HepG2 (cell line): ENCODE data around the gene IL6R. TPM values are rescaled to one million over a fixed set of nuclear protein-coding genes. Genes with fewer than 3 reads are reported as not detected.
"Not testable (repeated sequence)": the region's sequence is repeated elsewhere in the genome, so short reads cannot be mapped to it uniquely, and the experiment has no call there.

Source experiments
- ATAC-seq: fragments of 200-7000 bp; cut with Tn5 transposase; 3 replicates; pipeline ENCODE4 v1.9.1; 2020; ENCODE audit warnings: mild to moderate bottlenecking, moderate library complexity
- BruUV-seq: library from RNA; stranded (reverse); fragments of 400-500 nt; replicated peaks from 2 replicates; lab custom pipeline; 2021; lab: Mats Ljungman, UMichigan
- CTCF ChIA-PET: fragments of 300-600 bp; formaldehyde crosslinking; extraction: SDS; loops from one replicate; lab custom pipeline; 2021; ENCODE audit warnings: low total read pairs, inconsistent platforms, low intra/inter-chr PET ratio; lab: Yijun Ruan, JAX
- POLR2A ChIA-PET: fragments of 350-600 bp; sonication (Branson Sonifier 250); formaldehyde crosslinking; loops from one replicate; lab custom pipeline; 2020; ENCODE audit warnings: antibody characterized with exemption, inconsistent platforms; lab: Yijun Ruan, JAX
- DNase-seq: peaks from one replicate; pipeline ENCODE4 v3.0.0-alpha.2; 2015; ENCODE audit warnings: low spot score
- FAIRE-seq: peaks from 3 replicates; lab custom pipeline; 2011; peaks lifted over from hg19 to GRCh38; lab: Jason Lieb, UNC
- H2AFZ ChIP-seq: one replicate; pipeline ENCODE4 v1.6.1; 2011; ENCODE audit warnings: low read length, inconsistent platforms
- H3K27ac ChIP-seq: fragments of 300-600 bp; 3 replicates; pipeline ENCODE4 v1.8.0; 2011; ENCODE audit warnings: mixed run types, mild to moderate bottlenecking, mixed read lengths, low read length, inconsistent platforms; ENCODE audit not compliant: insufficient read depth; ENCODE audit errors: extremely low read length
- H3K27me3 ChIP-seq, 2 experiments: fragments of 200-600 bp in 1 of 2; 2 replicates in 1 of 2; 3 replicates in 1 of 2; pipeline versions ENCODE4 v1.6.0 to v1.8.0; 2011; ENCODE audit warnings: low read length in 2 of 2, mild to moderate bottlenecking in 2 of 2, moderate library complexity in 2 of 2, inconsistent platforms in 1 of 2; ENCODE audit not compliant: insufficient read depth in 2 of 2, control insufficient read depth in 1 of 2
- H3K36me3 ChIP-seq, 2 experiments: fragments of 200-600 bp in 1 of 2; replicated peaks in 1 of 2; 2 replicates in 1 of 2; 3 replicates in 1 of 2; pipeline versions ENCODE4 v1.5.1 to v1.8.0; 2011; ENCODE audit warnings: low read length in 2 of 2, inconsistent platforms in 1 of 2; ENCODE audit not compliant: insufficient read depth in 2 of 2, control insufficient read depth in 1 of 2
- H3K4me1 ChIP-seq: 2 replicates; pipeline ENCODE4 v1.5.1; 2012; ENCODE audit warnings: low read length, inconsistent platforms; ENCODE audit not compliant: insufficient read depth
- H3K4me2 ChIP-seq: 2 replicates; pipeline ENCODE4 v1.6.0; 2011; ENCODE audit warnings: low read depth, low read length, inconsistent platforms
- H3K4me3 ChIP-seq, 3 experiments: fragments of 200-600 bp in 1 of 3; sonication (generic), shearing (Covaris generic) in 1 of 3; replicated peaks in 1 of 3; 2 replicates each; pipeline ENCODE4 v1.5.1; 2011 to 2016; ENCODE audit warnings: low read length in 3 of 3, inconsistent platforms in 2 of 3, low read depth in 2 of 3, mild to moderate bottlenecking in 2 of 3, control low read depth in 1 of 3, mixed read lengths in 1 of 3; ENCODE audit not compliant: insufficient read depth in 1 of 3
- H3K79me2 ChIP-seq: one replicate; pipeline ENCODE4 v1.6.1; 2011; ENCODE audit warnings: low read length, inconsistent platforms; ENCODE audit not compliant: insufficient read depth
- H3K9ac ChIP-seq: 2 replicates; pipeline ENCODE4 v1.6.0; 2011; ENCODE audit warnings: mild to moderate bottlenecking, low read depth, low read length, inconsistent platforms; ENCODE audit not compliant: insufficient read depth
- H3K9me3 ChIP-seq: 2 replicates; pipeline ENCODE4 v1.5.1; 2012; ENCODE audit warnings: mild to moderate bottlenecking, low read length
- H4K20me1 ChIP-seq: 2 replicates; pipeline ENCODE4 v1.6.0; 2011; ENCODE audit warnings: inconsistent platforms, mild to moderate bottlenecking, low read length, moderate library complexity; ENCODE audit not compliant: insufficient read depth
- CC2D1A ChIP-seq: sonication (generic); formaldehyde crosslinking; IDR thresholded peaks from 2 replicates; pipeline ENCODE4 v1.8.1; 2023; ENCODE audit warnings: mild to moderate bottlenecking, missing genetic modification reagents
- KLF15 ChIP-seq: sonication (generic); formaldehyde crosslinking; IDR thresholded peaks from 2 replicates; pipeline ENCODE4 v1.8.1; 2023; ENCODE audit warnings: borderline replicate concordance, mild to moderate bottlenecking, inconsistent platforms, missing genetic modification reagents, mixed read lengths
- MIXL1 ChIP-seq: IDR thresholded peaks from 2 replicates; pipeline ENCODE4 v1.6.1; 2016
- NFIC ChIP-seq: IDR thresholded peaks from 2 replicates; pipeline ENCODE4 v1.6.1; 2012; ENCODE audit warnings: mild to moderate bottlenecking, low read length, inconsistent platforms
- ZFX ChIP-seq: sonication (generic); formaldehyde crosslinking; IDR thresholded peaks from 2 replicates; pipeline ENCODE4 v1.4.0; 2020; ENCODE audit warnings: mild to moderate bottlenecking, low read depth, missing genetic modification reagents, moderate library complexity
- ZNF230 ChIP-seq: sonication (generic); formaldehyde crosslinking; IDR thresholded peaks from 2 replicates; pipeline ENCODE4 v1.4.0; 2020; ENCODE audit warnings: mild to moderate bottlenecking, missing genetic modification reagents
- ZNF432 ChIP-seq: sonication (generic); formaldehyde crosslinking; IDR thresholded peaks from 2 replicates; pipeline ENCODE4 v1.5.0; 2020; ENCODE audit warnings: missing genetic modification reagents, mild to moderate bottlenecking, borderline replicate concordance
- WGBS: methylation state at CpG from one replicate; pipeline ENCODE4 v1.1.6; 2017; ENCODE audit warnings: low lambda C conversion rate; 5-methylcytosine and 5-hydroxymethylcytosine counted together
- in situ Hi-C: cut with HindIII; loops from 2 replicates; pipeline ENCODE4 v1.10.0; 2017; ENCODE audit warnings: low pct_unique_long_range_greater_than_20kb; ENCODE audit not compliant: extremely low pct_ligation_motif_present
- intact Hi-C: fragments of 100-400 bp; cut with micrococcal nuclease; formaldehyde crosslinking; loops from one replicate; pipeline ENCODE4 v1.10.0; 2022; ENCODE audit not compliant: unreplicated experiment
- polyA plus RNA-seq, 8 experiments: library from polyadenylated mRNA; depleted of rRNA in 3 of 8; stranded (reverse) in 7 of 8; unstranded in 1 of 8; fragments of >200 nt; fragmentation: Illumina TruSeq in 4 of 8; extraction: Trizol in 4 of 8; gene quantifications; 2 replicates each; pipeline versions ENCODE4 v1.2.1 to v1.2.3, GENCODE V29; 2011 to 2016; ENCODE audit warnings: low read depth in 4 of 8, missing spikeins in 1 of 8, mixed read lengths in 1 of 8; ENCODE audit not compliant: insufficient read depth in 1 of 8
- total RNA-seq, 5 experiments: library from RNA; depleted of rRNA; stranded (reverse); fragments of >200 nt; fragmentation: Illumina TruSeq; extraction: Trizol; gene quantifications; 2 replicates each; pipeline ENCODE4 v1.2.3, GENCODE V29; 2016; ENCODE audit warnings: low read depth in 1 of 5
- TF ChIP-seq, protein P1 (sequence below): sonication (generic); formaldehyde crosslinking; IDR thresholded peaks from 2 replicates; pipeline ENCODE4 v1.4.0; 2020; ENCODE audit warnings: mild to moderate bottlenecking, missing genetic modification reagents
- TF ChIP-seq, protein P2 (sequence below): sonication (generic); IDR thresholded peaks from 2 replicates; pipeline ENCODE4 v1.6.1; 2016; ENCODE audit warnings: low read depth, borderline replicate concordance

Gene IL6R
- total and polyA plus RNA-seq, 2 of the 13 experiments (the other 11 are each of a cell fraction or from before 2014, with no cell fraction given) = 5.0 to 24.5 TPM

DNA sequence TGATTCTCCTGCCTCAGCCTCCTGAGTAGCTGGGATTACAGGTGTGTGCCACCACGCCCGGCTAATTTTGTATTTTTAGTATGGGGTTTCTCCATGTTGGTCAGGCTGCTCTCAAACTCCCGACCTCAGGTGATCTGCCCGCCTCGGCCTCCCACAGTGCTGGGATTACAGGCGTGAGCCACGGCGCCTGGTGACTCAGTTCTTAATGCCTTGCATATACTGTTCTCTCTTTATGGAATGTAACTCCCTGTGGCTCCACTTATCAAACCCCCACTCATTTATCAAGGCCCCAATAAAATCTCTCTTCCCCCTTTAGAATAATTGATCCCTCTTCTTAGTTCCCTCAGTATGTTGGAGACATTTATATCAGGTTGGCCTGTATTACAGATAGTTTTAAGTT lies 16.9 kb downstream of the IL6R start:
- H3K4me1 ChIP-seq = peaks cover 79% of the 10 kb centered on the region
- in situ Hi-C loops, H3K9ac ChIP-seq, FAIRE-seq, H3K4me2 ChIP-seq, ATAC-seq, BruUV-seq, H3K36me3 ChIP-seq, POLR2A ChIA-PET, H3K27me3 ChIP-seq, H3K79me2 ChIP-seq, CTCF ChIA-PET, intact Hi-C loops, H3K27ac ChIP-seq, H4K20me1 ChIP-seq, H3K9me3 ChIP-seq, H3K4me3 ChIP-seq, DNase-seq, H2AFZ ChIP-seq: not testable (repeated sequence)
- 98% methylated on average over 8 of the region's 8 CpGs for WGBS

DNA sequence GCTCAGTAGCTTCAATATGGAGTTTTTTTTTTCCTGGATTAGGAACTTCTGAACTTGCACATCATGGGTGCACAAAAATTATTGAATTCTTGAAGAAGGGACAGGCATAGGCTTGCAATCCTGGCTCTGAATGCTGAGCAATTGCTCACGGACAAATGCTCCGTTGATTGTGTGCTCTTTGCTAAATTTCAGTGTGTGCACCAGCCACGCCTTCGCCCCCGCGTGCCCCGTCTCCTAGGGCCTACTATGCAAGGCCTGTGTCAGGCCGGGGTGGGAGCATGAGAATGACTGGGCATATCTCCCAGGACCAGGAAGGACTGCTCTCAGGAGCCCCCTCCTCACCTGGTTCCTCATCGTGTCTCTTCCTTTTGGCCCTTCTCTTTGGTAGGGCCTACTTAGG lies 17.4 kb downstream of the IL6R start:
- WGBS = 81% methylated on average over 8 of the region's 9 CpGs
- ChIA-PET POLR2A (no interaction called here), CTCF (no interaction called here)
- FAIRE-seq = no peak
- no peak overlapping the region for H3K4me2 ChIP-seq
- no peak for TF ChIP-seq NFIC
- TF ChIP-seq ZNF432 (CRISPR knock-in tag) = no peak
- TF ChIP-seq, protein P1, sequence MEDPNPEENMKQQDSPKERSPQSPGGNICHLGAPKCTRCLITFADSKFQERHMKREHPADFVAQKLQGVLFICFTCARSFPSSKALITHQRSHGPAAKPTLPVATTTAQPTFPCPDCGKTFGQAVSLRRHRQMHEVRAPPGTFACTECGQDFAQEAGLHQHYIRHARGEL (CRISPR knock-in tag) = no peak
- TF ChIP-seq, protein P2, sequence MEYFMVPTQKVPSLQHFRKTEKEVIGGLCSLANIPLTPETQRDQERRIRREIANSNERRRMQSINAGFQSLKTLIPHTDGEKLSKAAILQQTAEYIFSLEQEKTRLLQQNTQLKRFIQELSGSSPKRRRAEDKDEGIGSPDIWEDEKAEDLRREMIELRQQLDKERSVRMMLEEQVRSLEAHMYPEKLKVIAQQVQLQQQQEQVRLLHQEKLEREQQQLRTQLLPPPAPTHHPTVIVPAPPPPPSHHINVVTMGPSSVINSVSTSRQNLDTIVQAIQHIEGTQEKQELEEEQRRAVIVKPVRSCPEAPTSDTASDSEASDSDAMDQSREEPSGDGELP = no peak
- TF ChIP-seq KLF15 (CRISPR knock-in tag) = no peak
- no peak for TF ChIP-seq ZFX (CRISPR knock-in tag)
- no peak for TF ChIP-seq MIXL1 (CRISPR knock-in tag)
- TF ChIP-seq ZNF230 (CRISPR knock-in tag) = no peak
- no peak for TF ChIP-seq CC2D1A (CRISPR knock-in tag)
- no peaks in the 10 kb centered on the region for H3K27me3 ChIP-seq
- no peak for ATAC-seq
- H3K36me3 ChIP-seq = no peaks in the 10 kb centered on the region
- no peak overlapping the region for H3K27ac ChIP-seq
- H3K4me1 ChIP-seq = peaks cover 79% of the 10 kb centered on the region
- no peak overlapping the region for H3K9ac ChIP-seq
- no peak overlapping the region for H3K4me3 ChIP-seq
- no TSS peak for BruUV-seq
- in situ Hi-C loops = no loop called here
- no peak for DNase-seq
- H3K9me3 ChIP-seq = no peaks in the 10 kb centered on the region
- intact Hi-C loops = no loop called here
- H2AFZ ChIP-seq = no peak overlapping the region
- H4K20me1 ChIP-seq = no peaks in the 10 kb centered on the region
- no peaks in the 10 kb centered on the region for H3K79me2 ChIP-seq
